Prostate gland (tissue), 2 donors: ENCODE measurements around the gene ZNF628. TPM values are rescaled to one million over a fixed set of nuclear protein-coding genes. Genes with fewer than 3 reads are reported as not detected.

ENCODE experiments used
- DNase-seq: peaks from one replicate; pipeline ENCODE4 v3.0.0-alpha.2; 2019; ENCODE audit warnings: low spot score
- H3K27ac ChIP-seq, 2 donors: fragments of 200-600 bp; sonication (generic); 2 replicates each; pipeline ENCODE4 v1.5.1; 2017 to 2019
- H3K27me3 ChIP-seq: fragments of 200-600 bp; sonication (generic); replicated peaks from 2 replicates; pipeline ENCODE4 v1.5.1; 2019; ENCODE audit not compliant: insufficient read depth
- H3K36me3 ChIP-seq, 2 donors: fragments of 200-600 bp; sonication (generic); 1 replicate in 1 of 2; 2 replicates in 1 of 2; pipeline versions ENCODE4 v1.5.1 to v1.8.1; 2017 to 2019
- H3K4me1 ChIP-seq: fragments of 200-600 bp; sonication (generic); replicated peaks from 2 replicates; pipeline ENCODE4 v1.5.1; 2019
- H3K4me3 ChIP-seq, 2 donors: fragments of 200-600 bp; sonication (generic); 2 replicates each; pipeline ENCODE4 v1.5.1; 2017 to 2019
- H3K9me3 ChIP-seq: fragments of 200-600 bp; sonication (generic); 2 replicates; pipeline ENCODE4 v1.5.1; 2017
- POLR2A ChIP-seq: fragments of 450-650 bp; IDR thresholded peaks from one replicate; pipeline ENCODE4 v1.6.1; 2016; ENCODE audit warnings: antibody characterized with exemption, mild to moderate bottlenecking
- POLR2AphosphoS5 ChIP-seq: sonication (generic); formaldehyde crosslinking; IDR thresholded peaks from one replicate; pipeline ENCODE4 v1.6.1; 2017; ENCODE audit warnings: antibody characterized with exemption
- WGBS: methylation state at CpG from one replicate; pipeline ENCODE4 v1.1.5; 2018; 5-methylcytosine and 5-hydroxymethylcytosine counted together
- intact Hi-C: fragments of 100-400 bp; cut with DNase I; formaldehyde crosslinking; loops from one replicate; pipeline ENCODE4 v1.14.2; 2022
- total RNA-seq, 2 donors: library from RNA; depleted of rRNA; stranded (reverse); fragments of >200 nt; gene quantifications; one replicate each; pipeline ENCODE4 v1.1.0, GENCODE V29; 2016
- TF ChIP-seq, protein P1 (sequence below), 4 experiments: fragments of 200-600 bp in 2 of 4; fragments of 450-650 bp in 2 of 4; sonication (generic) in 2 of 4; IDR thresholded peaks; 1 replicate in 3 of 4; 2 replicates in 1 of 4; pipeline ENCODE4 v1.5.1; 2016 to 2019; ENCODE audit warnings: antibody characterized with exemption in 4 of 4, mild to moderate bottlenecking in 2 of 4, moderate library complexity in 2 of 4

The ZNF628 gene
- total RNA-seq, 2 donors from 2014 or later = 10.9 to 66.4 TPM

DNA sequence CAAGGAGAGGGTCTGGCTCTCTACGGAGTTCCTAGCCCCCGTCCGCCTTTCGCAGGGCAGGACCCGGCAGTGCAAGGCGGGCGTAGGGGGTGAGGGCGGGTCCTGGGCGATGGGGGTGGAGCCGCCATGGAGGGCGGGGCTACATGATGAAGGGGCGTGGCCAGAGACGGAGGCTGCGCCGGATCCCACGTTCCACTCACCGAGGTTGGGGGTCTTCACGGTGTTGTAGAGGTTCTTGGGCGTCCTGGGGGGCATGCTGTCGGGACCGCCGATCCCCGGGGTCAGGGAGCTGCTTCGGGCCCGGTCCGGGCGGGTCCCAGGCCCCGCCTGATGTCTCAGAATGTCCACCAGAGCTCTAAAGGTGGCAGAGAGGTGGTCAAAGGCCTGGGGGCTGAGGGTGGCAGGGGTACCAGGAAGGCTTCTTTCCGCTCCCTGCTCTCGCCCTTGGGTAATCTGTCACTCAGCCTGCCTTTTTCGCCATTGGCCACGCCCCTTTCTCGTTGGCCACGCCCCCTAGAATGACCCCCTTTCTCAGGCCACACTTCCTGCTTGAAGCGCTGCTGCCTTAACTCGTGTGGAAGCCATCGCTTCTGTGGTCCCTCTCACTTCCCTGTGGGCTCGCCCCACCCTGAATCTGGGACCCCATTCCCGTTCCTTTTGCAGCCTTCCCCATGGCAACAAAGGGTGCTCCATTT, 35.9 kb upstream of the ZNF628 start:
- intact Hi-C loops = no loop called here
- H3K27me3 ChIP-seq = peaks cover 45% of the 10 kb centered on the region
- H3K36me3 ChIP-seq = no peaks in the 10 kb centered on the region
- WGBS = 9% methylated on average over 39 of the region's 39 CpGs
- no peak for DNase-seq
- H3K4me1 ChIP-seq = no peaks in the 10 kb centered on the region
- TF ChIP-seq POLR2AphosphoS5 (no peak), POLR2A (no peak)
- H3K9me3 ChIP-seq = no peaks in the 10 kb centered on the region
- H3K27ac ChIP-seq = no peak overlapping the region
- no peak overlapping the region for H3K4me3 ChIP-seq

DNA sequence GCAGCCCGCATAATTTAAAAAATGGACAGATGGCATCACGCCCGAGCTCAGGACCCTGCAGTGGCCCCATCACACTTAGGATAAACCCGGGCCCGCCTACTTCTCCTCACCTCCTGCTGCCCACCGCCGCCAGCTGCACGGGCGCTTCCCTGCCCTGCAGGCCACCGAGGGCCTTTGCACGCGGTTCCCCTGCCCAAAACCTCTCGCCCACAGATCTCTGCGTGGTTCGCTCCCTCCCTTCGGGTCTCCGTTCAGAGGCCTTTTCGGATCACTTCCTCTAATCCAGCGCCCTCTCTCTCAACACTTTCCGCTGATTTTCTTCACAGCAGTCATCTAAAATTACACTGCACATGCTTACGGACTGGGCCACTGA, 35.1 kb upstream of the ZNF628 start:
- TF ChIP-seq POLR2A (no peak), POLR2AphosphoS5 (no peak)
- TF ChIP-seq, protein P1, sequence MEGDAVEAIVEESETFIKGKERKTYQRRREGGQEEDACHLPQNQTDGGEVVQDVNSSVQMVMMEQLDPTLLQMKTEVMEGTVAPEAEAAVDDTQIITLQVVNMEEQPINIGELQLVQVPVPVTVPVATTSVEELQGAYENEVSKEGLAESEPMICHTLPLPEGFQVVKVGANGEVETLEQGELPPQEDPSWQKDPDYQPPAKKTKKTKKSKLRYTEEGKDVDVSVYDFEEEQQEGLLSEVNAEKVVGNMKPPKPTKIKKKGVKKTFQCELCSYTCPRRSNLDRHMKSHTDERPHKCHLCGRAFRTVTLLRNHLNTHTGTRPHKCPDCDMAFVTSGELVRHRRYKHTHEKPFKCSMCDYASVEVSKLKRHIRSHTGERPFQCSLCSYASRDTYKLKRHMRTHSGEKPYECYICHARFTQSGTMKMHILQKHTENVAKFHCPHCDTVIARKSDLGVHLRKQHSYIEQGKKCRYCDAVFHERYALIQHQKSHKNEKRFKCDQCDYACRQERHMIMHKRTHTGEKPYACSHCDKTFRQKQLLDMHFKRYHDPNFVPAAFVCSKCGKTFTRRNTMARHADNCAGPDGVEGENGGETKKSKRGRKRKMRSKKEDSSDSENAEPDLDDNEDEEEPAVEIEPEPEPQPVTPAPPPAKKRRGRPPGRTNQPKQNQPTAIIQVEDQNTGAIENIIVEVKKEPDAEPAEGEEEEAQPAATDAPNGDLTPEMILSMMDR (IDR thresholded peaks at IDR 0.05) = no peak
- Histone ChIP-seq H3K9me3 (no peaks in the 10 kb centered on the region), H3K4me1 (no peaks in the 10 kb centered on the region), H3K4me3 (no peak overlapping the region), H3K27me3 (peaks cover 45% of the 10 kb centered on the region), H3K27ac (no peak overlapping the region), H3K36me3 (no peaks in the 10 kb centered on the region)
- intact Hi-C loops = no loop called here
- DNase-seq = no peak
- WGBS = 7% methylated on average over 21 of the region's 21 CpGs

DNA sequence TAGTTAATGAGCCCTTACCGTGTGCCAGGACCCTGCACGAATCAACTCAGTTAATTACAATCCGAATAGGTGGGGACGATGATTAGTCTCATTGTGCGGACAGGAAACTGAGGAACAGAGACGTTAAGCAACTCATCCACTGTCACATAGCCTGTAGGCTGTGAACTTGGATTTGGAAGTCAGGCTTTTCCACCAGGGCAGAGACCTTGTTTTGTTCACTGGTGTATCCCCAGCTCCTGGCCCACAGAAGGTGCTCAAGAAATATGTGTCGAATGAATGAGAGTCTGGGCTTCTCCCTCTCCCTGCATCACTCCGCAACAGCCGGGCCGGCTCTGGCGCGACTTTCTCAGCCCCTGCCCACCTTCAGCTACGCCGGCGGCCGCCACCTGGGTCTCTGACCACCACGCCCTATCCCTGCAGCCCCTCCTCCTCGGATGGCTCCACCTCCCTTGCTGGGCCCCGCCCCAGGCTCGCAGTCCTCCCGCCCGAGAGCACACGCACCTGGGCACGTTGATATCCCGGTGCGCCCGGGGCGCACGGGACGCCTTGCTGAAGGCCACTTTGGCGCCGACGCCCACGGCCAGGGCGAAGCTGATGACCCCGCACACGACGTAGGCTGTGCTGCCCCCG, 34.6 kb upstream of the ZNF628 start:
- intact Hi-C loops = no loop called here
- Histone ChIP-seq H3K36me3 (no peaks in the 10 kb centered on the region), H3K4me1 (no peaks in the 10 kb centered on the region), H3K4me3 (no peak overlapping the region), H3K27me3 (peaks cover 45% of the 10 kb centered on the region), H3K27ac (no peak overlapping the region), H3K9me3 (no peaks in the 10 kb centered on the region)
- no peak for TF ChIP-seq POLR2A
- TF ChIP-seq, protein P1 (IDR thresholded peaks at IDR 0.05) = no peak
- TF ChIP-seq POLR2AphosphoS5 = no peak
- WGBS = 3% methylated on average over 31 of the region's 39 CpGs
- DNase-seq = no peak

DNA sequence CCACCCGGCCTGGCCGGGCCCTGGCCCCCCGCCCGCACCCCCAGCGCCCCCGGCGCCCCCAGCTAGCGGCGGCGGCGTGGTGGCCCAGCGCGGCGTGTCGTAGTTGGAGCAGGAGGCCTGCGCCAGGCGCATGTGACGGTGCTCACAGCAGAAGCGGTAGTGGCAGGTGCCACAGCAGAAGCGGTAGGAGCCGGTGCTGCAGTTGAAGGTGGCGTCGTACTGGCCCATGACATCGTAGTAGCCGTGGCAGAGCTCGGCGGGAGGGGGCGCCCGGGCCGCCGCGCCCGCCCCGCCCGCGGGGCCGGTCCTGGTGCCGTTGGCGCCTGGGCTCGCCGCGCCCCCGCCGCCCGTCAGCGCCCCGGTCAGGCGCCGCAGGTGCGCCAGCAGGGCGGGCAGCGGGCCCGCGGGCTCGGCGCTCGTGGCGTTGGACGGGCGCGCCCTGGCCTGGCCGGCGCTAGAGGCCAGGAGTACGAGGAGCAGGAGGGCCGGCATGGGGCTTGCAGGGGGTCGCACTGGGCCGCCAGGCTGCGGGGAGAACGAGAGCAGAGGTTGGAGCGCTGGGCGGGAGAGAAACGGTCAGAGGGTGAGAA, 34.0 kb upstream of the ZNF628 start:
- Histone ChIP-seq H3K27me3 (peaks cover 45% of the 10 kb centered on the region), H3K4me1 (no peaks in the 10 kb centered on the region), H3K4me3 (no peak overlapping the region), H3K36me3 (no peaks in the 10 kb centered on the region), H3K27ac (no peak overlapping the region), H3K9me3 (no peaks in the 10 kb centered on the region)
- TF ChIP-seq POLR2A (no peak), POLR2AphosphoS5 (no peak)
- TF ChIP-seq, protein P1 (IDR thresholded peaks at IDR 0.05) = no peak
- DNase-seq = no peak
- WGBS = 2% methylated on average over 23 of the region's 72 CpGs
- intact Hi-C loops = no loop called here

DNA sequence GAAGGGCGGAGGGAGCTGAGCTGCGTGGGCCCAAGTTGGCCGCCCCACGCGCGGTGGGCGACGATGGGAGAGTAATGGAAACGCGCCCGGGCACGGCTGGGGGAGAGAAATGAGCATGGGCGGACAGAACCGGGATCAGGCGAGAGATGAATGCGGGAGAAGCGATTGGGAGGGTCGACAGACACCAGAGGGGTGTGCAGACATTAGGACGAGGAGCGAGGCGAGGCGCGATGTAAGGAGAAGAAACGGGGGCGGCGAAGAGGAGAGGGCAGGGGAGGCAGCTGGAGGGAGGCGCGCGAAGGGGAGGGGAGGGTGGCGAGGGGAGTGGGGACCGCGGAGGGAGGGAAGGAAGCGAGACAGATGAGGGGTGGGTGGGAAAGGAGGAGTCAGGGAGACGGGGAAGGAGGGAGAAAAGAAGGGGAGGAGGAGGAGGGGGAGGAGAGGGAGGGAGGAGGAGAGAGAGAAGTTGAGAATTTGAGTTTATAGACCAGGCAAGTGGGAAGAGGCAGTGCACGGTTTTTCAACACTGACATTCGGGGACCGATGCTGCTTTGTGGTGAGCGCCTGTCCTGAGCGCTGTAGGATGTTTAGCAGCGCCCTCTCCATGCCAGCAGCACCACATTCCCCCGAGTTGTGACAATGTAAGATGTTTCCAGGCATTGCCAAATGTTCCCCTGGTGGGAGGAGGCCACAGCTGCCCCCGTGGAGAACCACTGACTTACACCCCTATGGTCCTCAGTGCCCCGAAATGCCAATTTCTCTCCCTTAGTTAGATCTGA, 33.2 kb upstream of the ZNF628 start, which contains the start of gene SHISA7:
Gene SHISA7 (minus strand): TSS at position 256 of the 779 bp plus-strand sequence. CDS start 437 bp downstream, outside the sequence.
- Histone ChIP-seq H3K4me1 (no peaks in the 10 kb centered on the region), H3K36me3 (no peaks in the 10 kb centered on the region), H3K27ac (no peak within 1 kb of the TSS), H3K4me3 (no peak within 1 kb of the TSS), H3K27me3 (peaks cover 41% of the 10 kb centered on the region), H3K9me3 (no peaks in the 10 kb centered on the region)
- intact Hi-C loops = no loop called here
- no peak for DNase-seq
- no peak for TF ChIP-seq POLR2A
- TF ChIP-seq POLR2AphosphoS5 = no peak
- TF ChIP-seq, protein P1 (IDR thresholded peaks at IDR 0.05) = no peak
- 2% methylated on average over 43 of the region's 43 CpGs for WGBS
